Tibial nerve (tissue), 3 donors: ENCODE results near the gene PTPN3.

ENCODE experiments used
- POLR2A ChIP-seq, 2 donors: fragments of 450-650 bp; IDR thresholded peaks; one replicate each; pipeline ENCODE4 v1.6.1; 2017; ENCODE audit warnings: antibody characterized with exemption in 2 of 2, mild to moderate bottlenecking in 2 of 2, moderate library complexity in 2 of 2
- TF ChIP-seq, protein P1 (sequence below), 5 experiments: fragments of 200-600 bp in 3 of 5; fragments of 450-650 bp in 2 of 5; sonication (generic) in 3 of 5; IDR thresholded peaks; one replicate each; pipeline ENCODE4 v1.5.1; 2016 to 2019; ENCODE audit warnings: antibody characterized with exemption in 5 of 5, mild to moderate bottlenecking in 3 of 5, moderate library complexity in 2 of 5

DNA sequence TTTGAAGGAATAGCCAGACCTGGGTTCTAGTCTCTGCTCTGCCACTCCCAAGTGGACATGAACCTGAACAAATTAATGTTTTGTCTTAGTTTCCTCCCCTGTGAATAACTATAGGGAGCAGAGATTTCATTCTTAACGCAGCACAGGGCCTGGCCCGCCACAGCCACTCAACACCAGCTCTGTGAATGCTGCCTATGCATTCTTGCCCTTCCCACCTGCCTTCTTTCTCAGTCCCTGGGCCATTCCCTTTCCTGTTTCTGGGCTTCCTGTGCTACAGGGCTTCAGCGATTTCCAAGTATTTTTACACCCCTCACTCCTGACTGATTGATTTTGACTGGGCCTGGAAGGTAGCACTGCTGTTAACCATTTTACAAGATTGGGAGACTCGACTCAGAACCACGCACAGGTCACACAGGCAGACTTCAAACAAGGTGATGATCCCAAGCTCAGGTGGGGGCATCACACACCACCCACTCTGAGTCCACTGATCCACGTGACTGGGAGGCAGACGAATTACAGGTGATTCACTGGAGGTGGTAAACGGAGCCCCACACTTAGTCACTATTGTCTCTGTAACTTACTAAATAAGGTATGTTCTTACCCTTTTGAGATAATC, 21.4 kb downstream of the PTPN3 start:
- TF ChIP-seq, protein P1, sequence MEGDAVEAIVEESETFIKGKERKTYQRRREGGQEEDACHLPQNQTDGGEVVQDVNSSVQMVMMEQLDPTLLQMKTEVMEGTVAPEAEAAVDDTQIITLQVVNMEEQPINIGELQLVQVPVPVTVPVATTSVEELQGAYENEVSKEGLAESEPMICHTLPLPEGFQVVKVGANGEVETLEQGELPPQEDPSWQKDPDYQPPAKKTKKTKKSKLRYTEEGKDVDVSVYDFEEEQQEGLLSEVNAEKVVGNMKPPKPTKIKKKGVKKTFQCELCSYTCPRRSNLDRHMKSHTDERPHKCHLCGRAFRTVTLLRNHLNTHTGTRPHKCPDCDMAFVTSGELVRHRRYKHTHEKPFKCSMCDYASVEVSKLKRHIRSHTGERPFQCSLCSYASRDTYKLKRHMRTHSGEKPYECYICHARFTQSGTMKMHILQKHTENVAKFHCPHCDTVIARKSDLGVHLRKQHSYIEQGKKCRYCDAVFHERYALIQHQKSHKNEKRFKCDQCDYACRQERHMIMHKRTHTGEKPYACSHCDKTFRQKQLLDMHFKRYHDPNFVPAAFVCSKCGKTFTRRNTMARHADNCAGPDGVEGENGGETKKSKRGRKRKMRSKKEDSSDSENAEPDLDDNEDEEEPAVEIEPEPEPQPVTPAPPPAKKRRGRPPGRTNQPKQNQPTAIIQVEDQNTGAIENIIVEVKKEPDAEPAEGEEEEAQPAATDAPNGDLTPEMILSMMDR (IDR thresholded peaks at IDR 0.05) = no peak
- no peak for TF ChIP-seq POLR2A (IDR thresholded peaks at IDR 0.05)
